Measurements from ENCODE around the gene OBSCN.

DNA sequence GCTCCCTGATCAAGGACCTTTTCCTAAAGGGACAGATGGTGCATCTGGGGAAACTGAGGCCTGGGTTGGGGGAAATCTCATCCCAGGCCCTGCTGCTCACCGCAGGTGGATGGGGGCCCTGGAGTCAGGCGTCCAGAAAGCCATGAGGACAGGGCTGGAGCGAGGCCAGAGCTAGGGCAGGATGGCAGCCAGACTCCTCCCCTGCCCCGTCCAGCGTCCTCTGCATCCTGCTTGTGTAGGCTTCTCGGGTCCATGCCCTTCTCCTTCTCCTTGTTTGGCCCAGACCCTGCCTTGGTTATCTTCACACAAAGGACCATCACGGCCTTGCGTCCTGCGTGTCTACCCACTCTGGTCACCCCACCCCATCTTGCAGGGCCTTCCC, 155.8 kb downstream of the OBSCN start:
- TF ChIP-seq CTCF (IDR thresholded peaks at IDR 0.05) (no peak), EZH2 (IDR thresholded peaks at IDR 0.05; ENCODE audit: borderline replicate concordance, insufficient read depth, low read depth, low read length, poor library complexity, severe bottlenecking) (no peak)
